Endothelial cell of umbilical vein (primary cell): ENCODE data around the gene TCERG1L. TPM values are rescaled to one million over a fixed set of nuclear protein-coding genes. Genes with fewer than 3 reads are reported as not detected.

Source experiments
- BruUV-seq: library from RNA; stranded (reverse); fragments of 400-500 nt; replicated peaks from 2 replicates; lab custom pipeline; 2021; lab: Mats Ljungman, UMichigan
- CTCF ChIA-PET: fragments of 300-600, 350-600 bp; sonication (Branson Sonifier 250); formaldehyde crosslinking; loops from one replicate; lab custom pipeline; 2021; ENCODE audit warnings: antibody characterized with exemption, inconsistent platforms; lab: Charles Lee
- POLR2A ChIA-PET: fragments of 300-600, 350-600 bp; sonication (Branson Sonifier 250); formaldehyde crosslinking; loops from one replicate; lab custom pipeline; 2021; ENCODE audit warnings: antibody characterized with exemption, inconsistent platforms; lab: Charles Lee
- DNase-seq: peaks from one replicate; pipeline ENCODE4 v3.0.0-alpha.2; 2011; ENCODE audit warnings: low read depth, low spot score
- FAIRE-seq: peaks from 2 replicates; lab custom pipeline; 2011; peaks lifted over from hg19 to GRCh38; lab: Jason Lieb, UNC
- H2AFZ ChIP-seq: 2 replicates; pipeline ENCODE4 v1.6.0; 2012; ENCODE audit warnings: low read depth, low read length, control low read depth, inconsistent platforms
- H3K27ac ChIP-seq: 2 replicates; pipeline ENCODE4 v1.5.1; 2011; ENCODE audit warnings: low read depth, mild to moderate bottlenecking, control low read depth, low read length, moderate library complexity; ENCODE audit not compliant: insufficient read depth
- H3K27me3 ChIP-seq, 2 experiments: 2 replicates each; pipeline versions ENCODE4 v1.6.0 to v1.6.1; 2011; ENCODE audit warnings: low read length in 2 of 2, mixed read lengths in 1 of 2; ENCODE audit not compliant: control insufficient read depth in 2 of 2, insufficient read depth in 2 of 2
- H3K36me3 ChIP-seq, 2 experiments: 2 replicates in 1 of 2; 3 replicates in 1 of 2; pipeline ENCODE4 v1.5.1; 2011; ENCODE audit warnings: low read length in 2 of 2, mild to moderate bottlenecking in 1 of 2, moderate library complexity in 1 of 2; ENCODE audit not compliant: control insufficient read depth in 2 of 2, insufficient read depth in 2 of 2; ENCODE audit errors: extremely low read depth in 1 of 2
- H3K4me1 ChIP-seq: 3 replicates; pipeline ENCODE4 v1.5.1; 2011; ENCODE audit warnings: mild to moderate bottlenecking, low read length; ENCODE audit not compliant: control insufficient read depth, insufficient read depth; ENCODE audit errors: extremely low read depth
- H3K4me2 ChIP-seq: 2 replicates; pipeline ENCODE4 v1.6.1; 2011; ENCODE audit warnings: low read length, control low read depth, mixed read lengths; ENCODE audit not compliant: insufficient read depth
- H3K4me3 ChIP-seq, 3 experiments: fragments of 200-600 bp in 1 of 3; sonication (generic), shearing (Covaris generic) in 1 of 3; replicated peaks in 1 of 3; 2 replicates each; pipeline ENCODE4 v1.5.1; 2011 to 2016; ENCODE audit warnings: control low read depth in 3 of 3, low read length in 3 of 3, mild to moderate bottlenecking in 2 of 3, inconsistent platforms in 1 of 3, low read depth in 1 of 3, moderate library complexity in 1 of 3; ENCODE audit not compliant: insufficient read depth in 1 of 3
- H3K79me2 ChIP-seq: 2 replicates; pipeline ENCODE4 v1.6.0; 2012; ENCODE audit warnings: low read length, inconsistent platforms; ENCODE audit not compliant: control insufficient read depth, insufficient read depth
- H3K9ac ChIP-seq: replicated peaks from 2 replicates; pipeline ENCODE3; 2011; ENCODE audit warnings: low read length, control low read depth; ENCODE audit not compliant: insufficient read depth; ENCODE audit errors: extremely low read depth
- H3K9me1 ChIP-seq: replicated peaks from 3 replicates; pipeline ENCODE4 v1.6.0; 2011; ENCODE audit warnings: mild to moderate bottlenecking, low read length; ENCODE audit not compliant: control insufficient read depth, insufficient read depth; ENCODE audit errors: extremely low read depth
- H3K9me3 ChIP-seq: replicated peaks from 2 replicates; pipeline ENCODE4 v1.5.1; 2012; ENCODE audit warnings: low read length, inconsistent platforms; ENCODE audit not compliant: control insufficient read depth, insufficient read depth
- H4K20me1 ChIP-seq: replicated peaks from 2 replicates; pipeline ENCODE3; 2011; ENCODE audit warnings: mild to moderate bottlenecking, low read length; ENCODE audit not compliant: control insufficient read depth, insufficient read depth; ENCODE audit errors: extremely low read depth
- EZH2 ChIP-seq: IDR thresholded peaks from 2 replicates; pipeline ENCODE4 v1.6.1; 2012; ENCODE audit warnings: borderline replicate concordance, low read depth, mild to moderate bottlenecking, moderate library complexity, low read length, inconsistent platforms; ENCODE audit not compliant: severe bottlenecking
- FOS ChIP-seq: IDR thresholded peaks from 2 replicates; pipeline ENCODE4 v1.6.1; 2011; ENCODE audit warnings: mild to moderate bottlenecking, low read length, moderate library complexity, borderline replicate concordance; ENCODE audit not compliant: insufficient read depth
- GATA2 ChIP-seq: IDR thresholded peaks from 2 replicates; pipeline ENCODE4 v1.7.0; 2011; ENCODE audit warnings: low read depth, mild to moderate bottlenecking, moderate library complexity, mixed read lengths, low read length; ENCODE audit not compliant: insufficient read length, insufficient read depth
- JUN ChIP-seq: IDR thresholded peaks from 2 replicates; pipeline ENCODE4 v1.6.1; 2011; ENCODE audit warnings: borderline replicate concordance, low read depth; ENCODE audit not compliant: insufficient read length, insufficient read depth
- MYC ChIP-seq: IDR thresholded peaks from one replicate; pipeline ENCODE4 v1.6.1; 2011; ENCODE audit warnings: mild to moderate bottlenecking, low read depth, low read length
- POLR2A ChIP-seq: IDR thresholded peaks from 2 replicates; pipeline ENCODE4 v1.6.1; 2012; ENCODE audit warnings: low read depth, mild to moderate bottlenecking, control low read depth, low read length
- POLR2AphosphoS5 ChIP-seq: IDR thresholded peaks from 2 replicates; pipeline ENCODE4 v1.6.1; 2012; ENCODE audit warnings: low read depth, mild to moderate bottlenecking, control low read depth, low read length, moderate library complexity; ENCODE audit not compliant: insufficient read depth
- dilution Hi-C: fragments of 300-500 bp; cut with MboI; formaldehyde crosslinking; loops from one replicate; pipeline ENCODE4 v1.15.0; 2019; ENCODE audit warnings: low sequenced_read_pairs; ENCODE audit not compliant: extremely low pct_ligation_motif_present
- intact Hi-C: fragments of 100-400 bp; cut with micrococcal nuclease; formaldehyde crosslinking; loops from one replicate; pipeline ENCODE4 v1.10.0; 2022
- polyA plus RNA-seq, 4 experiments: library from polyadenylated mRNA; depleted of rRNA in 3 of 4; stranded (reverse) in 3 of 4; unstranded in 1 of 4; fragments of >200 nt; gene quantifications; 2 replicates each; pipeline versions ENCODE4 v1.2.1 to v1.2.3, GENCODE V29; 2011 to 2012; ENCODE audit warnings: missing spikeins in 1 of 4
- total RNA-seq: library from RNA; stranded (reverse); gene quantifications from 2 replicates; pipeline ENCODE4 v1.2.3, GENCODE V29; 2021
- TF ChIP-seq, protein P1 (sequence below), 2 donors: IDR thresholded peaks; 1 replicate in 1 of 2; 2 replicates in 1 of 2; pipeline ENCODE4 v1.5.1; 2011; ENCODE audit warnings: low read length in 2 of 2, mild to moderate bottlenecking in 2 of 2, moderate library complexity in 2 of 2, control low read depth in 1 of 2, inconsistent platforms in 1 of 2, low read depth in 1 of 2; ENCODE audit not compliant: insufficient read depth in 1 of 2; ENCODE audit errors: extremely low read depth in 1 of 2
- TF ChIP-seq, protein P2 (sequence below): IDR thresholded peaks from 2 replicates; pipeline ENCODE4 v1.6.1; 2011; ENCODE audit not compliant: insufficient read depth, insufficient read length

TCERG1L gene
- total and polyA plus RNA-seq, 2 donors (not counting 3 experiments of a cell fraction or from before 2014, with no cell fraction given) = not detected

DNA sequence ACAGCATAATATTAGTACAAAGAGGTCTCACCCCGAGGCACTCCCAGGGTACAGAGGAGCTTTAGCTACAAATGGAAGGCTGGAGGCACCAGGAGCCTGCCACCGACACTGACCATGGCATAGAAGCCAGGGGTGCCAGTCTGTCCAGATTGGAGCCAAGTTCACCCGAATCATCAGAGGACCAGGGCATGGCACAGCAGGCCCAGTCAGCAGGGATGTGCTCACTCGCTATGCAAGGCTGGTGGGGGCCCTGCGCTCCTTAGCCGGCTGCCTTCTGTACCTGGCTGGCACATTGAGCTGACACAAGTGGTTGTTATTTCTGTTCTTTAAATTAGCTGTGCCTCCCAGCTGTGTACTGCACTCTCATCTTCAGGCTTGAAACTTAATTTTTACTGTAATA is 149.3 kb downstream of the TCERG1L start:
- Histone ChIP-seq H3K36me3 (no peaks in the 10 kb centered on the region), H3K27me3 (no peaks in the 10 kb centered on the region), H3K4me1 (no peaks in the 10 kb centered on the region), H3K9me1 (no peaks in the 10 kb centered on the region), H3K4me2 (no peak overlapping the region), H4K20me1 (no peaks in the 10 kb centered on the region), H3K27ac (no peak overlapping the region), H3K4me3 (no peak overlapping the region), H3K9ac (no peak overlapping the region), H3K79me2 (no peaks in the 10 kb centered on the region), H2AFZ (no peak overlapping the region), H3K9me3 (peaks cover 9% of the 10 kb centered on the region)
- CTCF ChIA-PET = no interaction called here
- BruUV-seq = no TSS peak
- intact Hi-C loops (no loop called here), dilution Hi-C loops (no loop called here)
- POLR2A ChIA-PET = no interaction called here
- no peak for DNase-seq
- FAIRE-seq = no peak
- TF ChIP-seq POLR2A = no peak
- TF ChIP-seq FOS = no peak
- no peak for TF ChIP-seq MYC
- TF ChIP-seq EZH2 = no peak
- TF ChIP-seq, protein P1, sequence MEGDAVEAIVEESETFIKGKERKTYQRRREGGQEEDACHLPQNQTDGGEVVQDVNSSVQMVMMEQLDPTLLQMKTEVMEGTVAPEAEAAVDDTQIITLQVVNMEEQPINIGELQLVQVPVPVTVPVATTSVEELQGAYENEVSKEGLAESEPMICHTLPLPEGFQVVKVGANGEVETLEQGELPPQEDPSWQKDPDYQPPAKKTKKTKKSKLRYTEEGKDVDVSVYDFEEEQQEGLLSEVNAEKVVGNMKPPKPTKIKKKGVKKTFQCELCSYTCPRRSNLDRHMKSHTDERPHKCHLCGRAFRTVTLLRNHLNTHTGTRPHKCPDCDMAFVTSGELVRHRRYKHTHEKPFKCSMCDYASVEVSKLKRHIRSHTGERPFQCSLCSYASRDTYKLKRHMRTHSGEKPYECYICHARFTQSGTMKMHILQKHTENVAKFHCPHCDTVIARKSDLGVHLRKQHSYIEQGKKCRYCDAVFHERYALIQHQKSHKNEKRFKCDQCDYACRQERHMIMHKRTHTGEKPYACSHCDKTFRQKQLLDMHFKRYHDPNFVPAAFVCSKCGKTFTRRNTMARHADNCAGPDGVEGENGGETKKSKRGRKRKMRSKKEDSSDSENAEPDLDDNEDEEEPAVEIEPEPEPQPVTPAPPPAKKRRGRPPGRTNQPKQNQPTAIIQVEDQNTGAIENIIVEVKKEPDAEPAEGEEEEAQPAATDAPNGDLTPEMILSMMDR (IDR thresholded peaks at IDR 0.05; ENCODE audit: extremely low read depth in 1 of 2, insufficient read depth in 1 of 2, low read depth in 1 of 2, low read length in 2 of 2) = no peak
- TF ChIP-seq GATA2 = no peak
- no peak for TF ChIP-seq JUN
- TF ChIP-seq POLR2AphosphoS5 = no peak
- TF ChIP-seq, protein P2, sequence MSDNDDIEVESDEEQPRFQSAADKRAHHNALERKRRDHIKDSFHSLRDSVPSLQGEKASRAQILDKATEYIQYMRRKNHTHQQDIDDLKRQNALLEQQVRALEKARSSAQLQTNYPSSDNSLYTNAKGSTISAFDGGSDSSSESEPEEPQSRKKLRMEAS = no peak
